GM18861 (cell line): ENCODE measurements around the gene PRTN3.

Experiments used
- ATAC-seq: cut with Tn5 transposase; IDR thresholded peaks from one replicate; pipeline ENCODE4 v1.9.1; 2021; ENCODE audit not compliant: unreplicated experiment

PRTN3 gene, protein sequence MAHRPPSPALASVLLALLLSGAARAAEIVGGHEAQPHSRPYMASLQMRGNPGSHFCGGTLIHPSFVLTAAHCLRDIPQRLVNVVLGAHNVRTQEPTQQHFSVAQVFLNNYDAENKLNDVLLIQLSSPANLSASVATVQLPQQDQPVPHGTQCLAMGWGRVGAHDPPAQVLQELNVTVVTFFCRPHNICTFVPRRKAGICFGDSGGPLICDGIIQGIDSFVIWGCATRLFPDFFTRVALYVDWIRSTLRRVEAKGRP

DNA sequence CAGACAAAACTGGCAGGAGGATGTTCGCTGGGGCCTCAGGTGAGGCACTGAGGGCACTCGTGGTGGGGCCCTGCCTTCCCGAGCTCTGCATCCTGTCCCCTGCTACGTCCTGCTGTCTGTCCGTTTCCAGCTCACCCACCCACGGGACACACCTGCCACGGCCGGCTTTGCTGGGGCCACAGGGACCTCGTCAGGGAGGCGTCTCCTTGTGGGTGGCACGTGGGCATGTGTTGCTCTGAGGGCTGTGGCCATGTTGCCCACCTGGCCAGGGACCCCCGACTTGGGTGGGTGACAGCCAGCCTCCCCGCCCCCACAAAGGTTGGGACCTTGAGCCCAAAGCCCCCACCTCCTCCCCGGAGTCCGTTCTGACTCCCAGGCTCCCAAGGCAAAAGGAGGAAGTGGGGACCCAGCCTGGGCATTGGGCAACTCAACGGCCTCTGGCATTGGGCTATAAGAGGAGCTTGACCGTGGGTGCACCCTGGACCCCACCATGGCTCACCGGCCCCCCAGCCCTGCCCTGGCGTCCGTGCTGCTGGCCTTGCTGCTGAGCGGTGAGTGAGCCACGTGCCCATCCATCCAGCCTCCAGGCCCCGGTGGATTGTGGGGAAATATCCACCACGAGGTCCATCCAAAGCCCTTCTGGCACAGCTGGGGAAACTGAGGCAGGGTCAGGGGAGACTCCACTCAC, at the start of gene PRTN3:
Gene PRTN3 (plus strand): TSS at position 481 of the 688 bp plus-strand sequence. CDS start 10 bp downstream, at position 491.
- no peak for ATAC-seq

DNA sequence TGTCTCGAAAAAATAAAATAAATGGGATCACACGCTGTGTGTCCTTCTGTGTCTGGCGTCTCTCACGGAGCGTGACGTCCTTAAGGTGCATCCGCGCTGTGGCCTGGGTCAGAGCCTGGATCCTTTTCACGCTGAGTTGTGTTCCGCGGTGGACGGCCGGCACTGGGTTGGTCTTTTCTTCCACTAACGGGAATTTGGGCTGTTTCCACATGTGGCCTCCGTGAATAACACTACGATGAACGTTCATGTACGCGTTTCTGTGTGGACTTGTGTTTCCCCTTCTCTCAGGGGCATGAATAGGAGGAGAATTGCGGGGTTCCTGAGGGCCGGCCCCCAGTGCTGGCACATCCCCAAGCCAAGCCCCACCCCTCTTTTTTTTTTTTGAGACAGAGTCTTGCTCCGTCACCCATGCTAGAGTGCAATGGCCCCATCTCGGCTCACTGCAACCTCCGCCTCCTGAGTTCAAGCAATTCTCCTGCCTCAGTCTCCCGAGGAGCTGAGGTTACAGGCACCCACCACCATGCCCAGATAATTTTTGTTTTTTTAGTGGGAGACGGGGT, 49.7 kb upstream of the PRTN3 start:
- no peak for ATAC-seq

DNA sequence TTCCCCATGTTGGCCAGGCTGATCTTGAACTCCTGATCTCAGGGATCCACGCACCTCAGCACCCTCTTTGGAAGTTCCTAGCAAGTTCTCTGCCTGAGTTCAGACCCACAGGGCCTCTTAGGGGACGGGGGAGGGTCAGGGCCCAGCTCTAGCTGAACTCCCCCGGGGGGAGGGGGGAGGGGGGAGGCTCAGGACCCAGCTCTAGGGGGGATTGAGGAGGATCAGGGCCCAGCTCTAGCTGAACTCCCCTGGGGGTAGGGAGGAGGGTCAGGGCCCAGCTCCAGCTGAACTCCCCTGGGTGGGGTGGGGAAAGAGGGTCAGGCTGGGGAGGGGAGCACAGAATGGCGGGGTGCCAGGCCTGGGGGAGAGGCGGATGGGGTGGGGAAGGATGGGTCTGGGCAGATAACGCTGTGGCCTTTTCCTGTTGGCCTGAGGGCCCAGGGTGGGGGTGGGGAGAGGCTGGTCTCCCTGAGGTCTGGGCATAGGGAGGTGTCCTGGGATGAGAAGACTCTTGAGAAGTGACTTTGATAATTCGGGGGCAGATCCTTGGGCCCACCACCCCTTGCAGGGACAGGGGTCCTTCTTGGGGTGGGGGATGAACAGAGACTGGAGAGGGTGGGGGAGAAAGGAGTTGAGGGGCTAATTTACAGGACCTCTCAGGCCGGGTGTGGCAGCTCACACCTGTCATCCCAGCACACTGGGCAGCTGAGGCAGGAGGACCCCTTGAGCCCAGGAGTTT, 49.1 kb upstream of the PRTN3 start:
- ATAC-seq = no peak

DNA sequence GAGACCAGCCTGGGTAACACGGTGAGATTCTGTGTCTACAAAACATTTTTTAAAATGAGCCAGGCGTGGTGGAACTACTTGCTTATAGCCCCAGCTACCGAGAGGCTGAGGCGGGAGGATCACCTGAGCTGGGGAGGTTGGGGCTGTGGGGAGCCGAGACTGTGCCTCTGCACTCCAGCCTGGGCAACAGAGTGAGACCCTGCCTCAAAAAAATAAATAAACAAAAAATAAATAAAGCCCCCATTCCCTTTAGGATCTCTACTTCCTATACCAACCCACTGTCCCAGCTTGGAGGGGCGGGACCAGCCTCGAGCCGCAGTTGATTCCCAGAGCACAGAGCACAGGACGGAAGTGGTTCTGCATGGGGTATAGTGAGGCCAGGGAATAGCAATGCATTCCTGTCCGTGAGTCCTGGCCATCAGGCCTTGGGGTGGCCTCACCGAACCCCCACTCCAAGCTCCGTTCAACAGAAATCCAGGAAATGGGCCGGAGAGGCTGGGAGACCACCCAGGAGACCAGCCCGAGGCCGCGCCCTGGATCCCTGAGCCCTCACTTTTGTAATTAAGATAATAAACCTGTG, 48.4 kb upstream of the PRTN3 start:
- no peak for ATAC-seq

DNA sequence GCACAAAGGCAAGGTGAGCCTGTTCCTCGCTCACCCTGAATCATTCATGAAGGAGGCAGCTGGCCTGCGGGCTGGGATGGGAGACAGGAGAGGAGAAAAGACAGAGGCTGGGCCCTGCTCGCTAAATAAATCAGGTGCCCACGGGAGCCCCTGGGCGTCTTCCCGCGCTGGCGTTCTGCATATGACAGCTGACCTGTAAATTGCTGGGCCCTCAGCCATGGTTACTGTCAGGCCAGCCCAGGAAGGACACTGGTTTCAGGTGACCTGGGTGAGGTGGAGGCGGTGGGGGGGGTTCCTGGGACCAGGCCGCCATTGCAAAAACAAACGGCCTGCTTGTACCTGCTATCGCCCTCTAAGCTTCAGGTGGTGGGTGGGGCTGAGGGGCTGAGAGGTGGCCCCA, 47.0 kb upstream of the PRTN3 start:
- no peak for ATAC-seq

DNA sequence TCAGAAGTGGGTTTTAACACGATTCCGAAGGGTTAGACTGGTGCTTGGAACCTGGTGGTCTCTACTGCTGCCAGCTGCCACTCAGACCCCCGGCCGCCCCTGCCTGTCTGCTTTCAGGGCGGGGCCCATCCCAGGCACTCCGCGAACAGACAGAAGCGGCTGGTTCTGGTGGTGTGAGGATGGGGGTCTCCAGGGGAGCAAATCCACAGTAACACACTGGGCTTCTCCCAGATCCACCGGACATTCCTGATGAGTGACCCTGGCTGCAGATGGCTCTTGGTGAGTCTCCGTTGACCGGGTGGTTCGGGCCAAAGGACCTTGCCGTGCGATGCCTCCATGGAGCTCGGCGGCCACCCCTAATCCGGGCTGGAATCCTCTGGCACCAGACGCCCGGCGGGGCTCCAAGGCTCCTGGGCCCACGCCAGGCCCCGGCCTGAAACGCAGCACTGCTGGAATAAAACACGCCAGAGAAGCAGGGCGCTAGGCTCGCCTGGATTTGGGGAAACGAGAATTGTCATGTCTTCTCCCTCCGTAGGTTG, 45.7 kb upstream of the PRTN3 start:
- ATAC-seq = no peak

DNA sequence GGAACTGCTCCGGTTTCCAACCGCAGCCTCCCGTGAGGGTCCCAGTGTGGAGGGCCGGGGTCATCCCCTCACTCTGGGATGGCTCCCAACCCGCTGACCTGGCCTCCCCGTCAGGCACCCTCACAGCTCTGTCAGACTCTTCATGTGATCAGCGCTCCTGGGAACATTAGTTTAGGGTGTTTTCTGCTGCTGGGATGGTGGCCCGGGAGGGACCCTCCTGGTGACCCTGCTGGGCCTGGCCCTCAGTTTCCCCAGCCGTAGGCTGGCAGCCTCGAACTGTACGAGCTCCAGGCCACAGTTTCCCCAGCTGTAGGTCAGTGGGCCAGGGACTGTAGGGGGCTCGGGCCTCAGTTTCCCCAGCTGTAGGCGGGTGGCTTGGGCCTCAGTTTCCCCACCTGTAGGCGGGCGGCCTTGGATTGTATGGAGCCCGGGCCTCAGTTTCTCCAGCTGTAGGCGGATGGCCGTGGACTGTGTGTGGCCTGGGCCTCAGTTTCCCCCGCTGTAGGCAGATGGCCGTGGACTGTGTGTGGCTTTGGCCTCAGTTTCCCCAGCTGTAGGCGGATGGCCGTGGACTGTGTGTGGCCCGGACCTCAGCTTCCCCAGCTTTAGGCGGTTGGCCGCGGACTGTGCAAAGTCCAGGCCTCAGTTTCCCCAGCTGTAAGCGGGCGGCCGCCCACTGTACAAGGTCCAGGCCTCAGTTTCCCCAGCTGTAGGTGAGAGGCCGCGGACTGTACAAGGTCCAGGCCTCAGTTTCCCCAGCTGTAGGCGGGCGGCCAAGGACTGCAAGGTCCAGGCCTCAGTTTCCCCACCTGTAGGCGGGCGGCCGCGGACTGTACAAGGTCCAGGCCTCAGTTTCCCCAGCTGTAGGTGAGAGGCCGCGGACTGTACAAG, 44.9 kb upstream of the PRTN3 start:
- no peak for ATAC-seq

DNA sequence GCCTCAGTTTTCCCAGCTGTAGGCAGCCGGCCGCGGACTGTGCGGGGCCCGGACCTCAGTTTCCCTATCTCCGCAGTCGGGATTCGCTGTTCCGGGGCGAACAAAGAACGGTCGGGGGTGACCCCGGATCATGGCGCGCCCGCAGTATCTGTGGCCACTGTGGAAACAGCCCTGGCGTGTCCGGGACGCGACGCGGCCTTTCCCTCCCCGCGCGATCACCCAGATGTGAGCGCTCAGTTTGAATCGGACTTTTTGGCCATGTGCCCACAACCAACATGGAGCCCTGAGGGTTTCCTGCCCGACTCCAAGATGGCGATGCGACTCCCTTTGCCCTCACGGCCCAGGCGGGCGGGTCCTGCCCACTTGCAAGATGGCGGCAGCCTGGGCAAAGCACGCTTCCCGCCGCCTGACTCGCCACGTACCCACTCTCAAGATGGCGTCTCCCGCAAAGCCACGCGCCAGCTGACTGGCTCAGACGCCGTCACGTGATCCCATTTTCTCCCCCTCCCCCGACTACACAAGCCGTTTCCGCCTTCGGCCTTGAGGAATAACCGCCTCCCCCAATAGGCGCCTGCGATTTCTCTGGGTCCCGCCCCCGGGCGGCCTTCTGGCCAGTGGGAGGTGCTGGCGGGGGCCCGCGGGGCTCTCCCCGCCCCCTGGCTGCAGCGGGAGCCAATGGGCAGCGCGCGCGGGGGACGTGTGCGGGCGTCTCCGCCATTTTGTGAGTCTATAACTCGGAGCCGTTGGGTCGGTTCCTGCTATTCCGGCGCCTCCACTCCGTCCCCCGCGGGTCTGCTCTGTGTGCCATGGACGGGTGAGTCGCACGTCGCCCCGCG, 43.9 kb upstream of the PRTN3 start, which contains the start of gene PTBP1:
Gene PTBP1 (plus strand): TSS at position 761 of the 836 bp plus-strand sequence. CDS start 46 bp downstream, at position 807.
- ATAC-seq = peak; percentile 65

DNA sequence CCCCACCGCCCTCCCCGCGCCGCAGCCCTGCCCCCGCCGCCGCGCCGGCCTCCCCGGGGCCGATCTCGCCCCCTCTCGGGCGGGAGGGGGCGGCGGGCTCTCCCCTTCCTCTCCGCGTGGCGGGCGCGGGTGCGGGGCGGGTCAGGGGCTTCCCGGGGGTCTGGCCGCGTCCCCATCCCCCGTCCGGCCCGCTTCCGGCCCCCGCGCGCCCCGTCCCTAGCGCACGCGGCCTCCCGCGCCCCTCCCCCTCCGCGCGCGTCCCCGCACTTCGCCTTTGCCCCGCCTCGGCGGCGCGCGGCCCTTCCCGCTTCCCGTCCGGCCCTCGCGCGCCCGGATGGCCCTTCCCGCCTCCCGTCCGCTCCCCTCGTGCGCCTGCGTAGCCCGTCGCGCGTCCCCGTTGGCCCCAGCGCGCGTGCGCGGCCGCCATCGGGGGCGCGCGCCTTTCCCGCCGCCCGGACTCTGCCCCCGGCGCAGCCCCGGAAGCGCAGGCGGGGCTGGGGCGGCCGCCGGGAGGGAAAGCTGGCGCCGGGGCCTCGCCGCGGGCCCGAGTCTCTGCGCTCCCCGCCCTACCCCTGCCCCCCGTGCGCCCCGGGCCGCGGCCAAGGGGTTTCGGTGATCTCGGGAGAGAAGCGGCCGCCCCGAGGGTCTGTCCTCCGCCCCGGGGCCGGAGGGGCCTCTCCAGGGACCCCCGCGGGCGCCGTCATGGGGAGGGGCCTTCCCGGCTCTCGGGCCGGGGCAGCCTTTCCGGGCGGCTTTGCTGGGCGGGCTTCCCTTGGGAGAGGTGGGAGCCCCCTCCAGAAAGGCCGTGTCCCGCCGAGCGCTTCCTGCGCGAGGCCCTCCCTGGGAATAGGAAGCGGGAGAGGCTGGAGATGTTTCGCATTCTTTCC, 43.0 kb upstream of the PRTN3 start:
- peak; percentile 26 for ATAC-seq

DNA sequence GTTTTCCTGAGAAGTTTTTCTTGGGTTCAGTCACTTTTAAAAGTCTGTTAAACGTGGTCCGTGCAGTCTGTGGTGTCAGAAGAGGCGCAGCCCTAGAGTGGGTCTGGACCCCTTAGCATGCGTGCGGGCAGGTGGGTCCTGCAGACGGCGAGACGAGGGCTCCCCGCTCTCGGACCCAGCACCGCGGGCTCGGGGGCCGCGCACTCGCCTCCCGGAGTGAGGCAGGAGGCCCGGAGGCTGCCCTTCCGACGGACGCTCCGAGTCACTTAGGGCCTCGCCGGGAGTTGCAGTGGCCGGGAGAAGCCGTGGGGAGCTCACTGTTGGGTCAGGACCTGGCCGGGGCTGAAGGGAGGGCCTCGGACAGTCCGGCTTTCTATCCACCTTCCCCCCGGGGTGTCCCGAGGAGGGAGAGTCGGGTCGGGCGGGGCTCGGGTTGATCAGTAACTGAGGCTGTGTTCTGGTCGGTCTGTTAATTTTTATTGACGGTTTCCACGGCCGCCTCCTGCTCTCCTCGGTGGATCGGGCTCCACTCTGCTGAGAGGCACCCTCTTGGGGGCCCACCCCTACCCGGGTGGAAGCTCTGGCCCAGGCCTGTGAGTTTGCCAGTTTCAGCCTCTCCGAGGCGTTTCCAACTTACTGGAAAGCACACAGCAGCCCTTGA, 42.3 kb upstream of the PRTN3 start:
- no peak for ATAC-seq

DNA sequence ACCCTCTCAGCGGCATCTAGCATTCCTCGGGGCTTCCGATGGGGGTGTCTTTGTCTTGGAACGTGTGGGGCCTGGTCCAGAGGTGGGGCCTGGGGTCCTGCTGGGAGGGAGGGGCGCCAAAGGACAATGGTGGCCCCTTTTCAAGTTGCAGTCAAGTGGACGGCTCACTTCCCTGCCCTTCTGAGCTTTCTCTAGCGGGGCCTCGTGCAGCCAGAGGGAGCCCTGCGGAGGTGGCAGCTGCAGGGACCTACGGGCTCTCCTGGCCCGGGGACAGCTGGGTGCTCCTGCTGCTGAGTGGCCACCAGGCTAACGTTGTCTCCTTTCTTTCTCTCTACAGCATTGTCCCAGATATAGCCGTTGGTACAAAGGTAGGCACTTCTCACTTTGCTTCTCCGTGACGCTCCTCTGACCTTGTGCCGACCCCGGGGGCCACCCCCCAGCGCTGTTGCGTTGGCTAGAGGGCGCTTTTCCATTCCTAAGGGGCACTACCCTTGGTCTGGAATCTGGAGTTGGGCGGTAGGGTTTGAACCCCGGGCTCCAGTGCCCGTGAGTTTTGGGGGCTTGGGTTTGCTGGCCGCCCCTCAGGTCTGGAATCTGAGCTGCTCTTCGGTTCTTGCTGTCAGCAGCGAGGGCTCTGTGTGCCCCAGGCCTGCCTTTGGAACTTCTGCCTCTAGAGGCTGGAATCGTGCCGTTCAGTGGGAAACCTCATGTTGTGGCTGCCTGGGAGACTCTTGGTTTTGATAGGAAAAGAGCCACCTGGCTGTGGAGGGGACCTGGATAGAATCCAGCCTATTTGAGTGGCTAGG, 41.5 kb upstream of the PRTN3 start:
- ATAC-seq = no peak

DNA sequence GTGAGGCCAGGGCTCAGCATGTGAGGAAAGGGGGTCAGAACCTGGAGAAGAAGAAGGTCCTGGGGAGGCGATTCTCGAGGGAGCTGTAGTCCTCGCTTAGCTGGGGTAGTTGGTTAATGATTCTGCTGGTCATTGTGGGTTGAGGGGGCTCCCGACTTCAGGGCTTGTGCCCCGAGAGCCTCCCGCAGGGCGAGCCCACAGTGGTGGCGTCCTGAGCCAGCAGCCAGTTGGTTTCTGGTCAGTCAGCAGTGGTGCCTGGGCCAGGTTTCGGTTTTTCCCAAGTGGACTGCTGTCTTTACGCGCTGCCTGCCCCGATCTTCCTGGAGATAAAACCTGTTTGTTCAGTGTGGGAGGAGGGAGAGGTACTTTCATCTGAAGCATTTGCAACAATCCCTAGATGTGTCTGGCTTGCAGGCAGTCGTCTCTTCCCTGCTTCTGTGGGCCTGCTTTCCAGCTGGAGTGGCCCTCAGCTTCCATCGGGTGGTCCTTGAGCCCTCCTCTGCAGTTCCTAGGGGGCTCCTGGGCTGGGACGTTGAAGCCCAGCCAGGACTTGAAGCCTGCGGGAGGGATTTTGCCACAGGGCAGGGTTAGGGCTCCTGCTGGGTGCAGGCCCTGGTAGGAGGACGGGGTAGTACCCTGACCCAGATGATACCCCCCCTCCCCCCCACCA, 40.3 kb upstream of the PRTN3 start:
- ATAC-seq = no peak

DNA sequence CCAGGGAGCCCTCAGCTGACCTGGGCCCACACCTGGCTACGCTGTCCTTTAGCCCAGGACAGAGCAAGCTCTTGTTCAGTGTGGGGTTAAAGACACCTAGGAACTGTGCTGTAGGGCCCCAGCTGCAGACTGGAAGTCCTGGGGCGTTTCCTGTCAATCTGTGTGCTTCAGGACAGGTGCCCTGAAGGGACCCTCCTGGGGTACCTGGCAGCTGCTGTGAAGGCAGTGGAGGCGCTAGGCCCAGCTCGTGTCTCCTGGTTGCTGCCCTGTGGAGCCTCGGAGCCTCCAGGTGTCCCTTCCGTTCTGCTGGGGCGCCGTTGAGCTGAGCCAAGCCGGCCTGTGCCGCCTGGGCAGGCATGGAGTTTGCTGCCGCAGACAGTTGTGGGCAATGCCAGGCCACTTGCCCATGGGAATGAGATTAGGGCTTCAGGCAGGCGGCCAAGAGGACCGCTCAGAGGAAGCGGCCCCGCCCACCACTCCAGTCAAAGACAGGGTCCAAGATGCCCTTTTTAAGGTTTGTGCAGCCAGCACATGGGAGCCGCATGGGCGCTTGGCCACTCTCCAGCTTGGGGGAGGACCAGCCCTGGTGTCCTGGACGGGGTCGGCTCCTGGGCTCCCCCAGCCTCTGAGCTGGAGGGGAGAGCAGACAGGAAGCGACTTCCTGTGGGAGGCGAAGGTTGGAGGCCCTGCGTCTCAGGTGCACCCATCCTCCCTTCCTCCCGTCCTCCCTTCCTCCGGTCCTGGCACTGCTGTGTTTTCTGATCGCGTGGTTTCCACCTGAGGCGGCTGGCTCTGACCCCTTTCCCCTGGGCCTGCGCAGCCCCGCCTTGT, 39.6 kb upstream of the PRTN3 start:
- ATAC-seq = no peak

DNA sequence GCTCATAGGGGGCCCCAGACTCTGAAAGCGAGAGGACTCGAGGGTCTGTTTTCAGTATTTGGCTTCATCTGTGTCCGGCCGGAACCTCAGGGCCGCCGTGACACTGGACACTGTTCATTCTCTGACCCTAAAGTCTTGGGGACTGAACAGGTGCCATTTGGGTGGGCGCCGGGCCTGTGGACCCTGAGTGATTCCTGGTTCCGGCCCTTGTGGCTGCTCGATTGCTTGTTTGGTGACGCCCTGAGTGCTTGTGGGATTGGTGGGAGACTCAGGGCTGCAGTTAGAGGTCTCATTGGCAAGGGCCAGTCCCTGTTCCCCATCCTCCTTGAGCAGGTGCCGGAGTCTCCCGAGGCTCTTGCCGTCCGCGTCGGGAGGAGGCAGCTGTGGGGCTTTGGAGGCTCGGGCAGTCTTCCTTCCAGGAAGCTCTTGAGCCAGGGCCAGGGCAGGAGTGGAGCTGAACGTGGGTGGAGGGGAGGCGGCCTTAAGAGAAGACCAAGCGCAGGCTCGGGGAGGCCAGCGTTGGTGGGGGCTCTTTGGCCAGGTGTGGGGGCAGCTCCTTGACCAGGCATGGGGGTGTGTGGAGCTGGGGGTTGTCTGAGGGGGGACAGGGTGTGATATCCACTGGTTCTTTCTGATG, 38.8 kb upstream of the PRTN3 start:
- ATAC-seq = no peak
